ENCODE measurements around the gene EAF2.

The EAF2 gene

DNA sequence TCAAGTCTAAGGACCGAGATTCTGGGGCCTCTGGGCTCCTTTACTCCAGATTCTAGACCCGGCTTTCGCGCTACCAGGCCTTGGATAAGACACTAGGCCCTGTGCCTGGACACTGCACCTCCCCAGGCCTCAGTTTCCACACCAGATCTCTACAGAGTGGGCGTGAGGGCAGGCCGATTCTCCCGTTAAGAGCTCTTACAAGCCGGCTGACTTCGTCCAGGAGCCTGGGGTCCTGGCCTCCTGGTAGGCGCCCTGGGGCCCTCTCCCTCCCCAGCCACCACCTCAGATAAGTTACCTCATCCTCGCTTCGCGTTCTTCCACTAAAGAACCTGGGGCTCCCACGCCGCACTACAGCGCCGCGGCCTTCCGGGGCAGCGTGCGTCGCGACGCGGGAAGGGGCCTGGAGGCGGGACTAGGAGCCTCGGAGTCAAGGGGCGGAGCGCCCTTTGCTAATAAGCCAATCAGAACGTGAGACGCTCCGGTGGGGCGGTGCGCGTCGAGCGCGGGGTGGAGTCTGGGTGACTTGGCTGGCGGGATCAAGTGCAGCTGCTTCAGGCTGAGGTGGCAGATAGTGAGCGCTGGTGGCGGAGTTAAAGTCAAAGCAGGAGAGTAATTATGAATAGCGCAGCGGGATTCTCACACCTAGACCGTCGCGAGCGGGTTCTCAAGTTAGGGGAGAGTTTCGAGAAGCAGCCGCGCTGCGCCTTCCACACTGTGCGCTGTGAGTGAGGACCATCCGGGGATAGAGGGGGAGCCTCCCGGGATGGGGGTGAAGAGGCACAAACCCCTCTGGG, at the start of gene EAF2, which contains the start of gene IQCB1:
Gene EAF2 (plus strand): TSS at position 539 of the 794 bp plus-strand sequence. CDS start 77 bp downstream, at position 616.
Gene IQCB1 (minus strand): TSS at position 390 of the 794 bp plus-strand sequence. CDS start 6,100 bp downstream, outside the sequence.
- peak within 1 kb of the TSS; percentile 80 for H3K4me3 ChIP-seq (ENCODE audit: low read length)
- DNase-seq (ENCODE audit: low read depth): peak; percentile 92
- TF ChIP-seq, protein P1, sequence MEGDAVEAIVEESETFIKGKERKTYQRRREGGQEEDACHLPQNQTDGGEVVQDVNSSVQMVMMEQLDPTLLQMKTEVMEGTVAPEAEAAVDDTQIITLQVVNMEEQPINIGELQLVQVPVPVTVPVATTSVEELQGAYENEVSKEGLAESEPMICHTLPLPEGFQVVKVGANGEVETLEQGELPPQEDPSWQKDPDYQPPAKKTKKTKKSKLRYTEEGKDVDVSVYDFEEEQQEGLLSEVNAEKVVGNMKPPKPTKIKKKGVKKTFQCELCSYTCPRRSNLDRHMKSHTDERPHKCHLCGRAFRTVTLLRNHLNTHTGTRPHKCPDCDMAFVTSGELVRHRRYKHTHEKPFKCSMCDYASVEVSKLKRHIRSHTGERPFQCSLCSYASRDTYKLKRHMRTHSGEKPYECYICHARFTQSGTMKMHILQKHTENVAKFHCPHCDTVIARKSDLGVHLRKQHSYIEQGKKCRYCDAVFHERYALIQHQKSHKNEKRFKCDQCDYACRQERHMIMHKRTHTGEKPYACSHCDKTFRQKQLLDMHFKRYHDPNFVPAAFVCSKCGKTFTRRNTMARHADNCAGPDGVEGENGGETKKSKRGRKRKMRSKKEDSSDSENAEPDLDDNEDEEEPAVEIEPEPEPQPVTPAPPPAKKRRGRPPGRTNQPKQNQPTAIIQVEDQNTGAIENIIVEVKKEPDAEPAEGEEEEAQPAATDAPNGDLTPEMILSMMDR (conservative IDR thresholded peaks at IDR 0.05; ENCODE audit: low read length): no peak

DNA sequence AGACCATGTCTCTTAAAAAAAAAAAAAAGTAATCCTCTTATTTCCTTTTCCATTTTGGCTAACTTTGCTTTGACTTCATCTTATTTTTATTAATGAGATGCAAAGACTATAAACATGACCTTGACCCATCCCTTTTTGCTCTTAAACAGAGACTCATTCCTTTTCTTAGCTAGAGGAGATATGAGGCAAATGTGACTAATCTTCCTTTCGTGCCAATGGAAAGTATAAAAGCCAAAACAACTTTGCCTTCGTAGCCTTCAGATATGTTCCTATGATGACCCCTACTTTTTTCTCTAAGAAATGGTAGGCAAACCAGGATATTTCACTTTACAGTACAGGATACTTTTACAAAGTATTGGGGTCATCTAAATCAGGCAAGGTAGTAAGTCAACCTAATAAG, 48.5 kb upstream of the EAF2 start:
- no peak for DNase-seq (ENCODE audit: low read depth)
- TF ChIP-seq, protein P1 (conservative IDR thresholded peaks at IDR 0.05; ENCODE audit: low read length): no peak
- no peak overlapping the region for H3K4me3 ChIP-seq (ENCODE audit: low read length)

DNA sequence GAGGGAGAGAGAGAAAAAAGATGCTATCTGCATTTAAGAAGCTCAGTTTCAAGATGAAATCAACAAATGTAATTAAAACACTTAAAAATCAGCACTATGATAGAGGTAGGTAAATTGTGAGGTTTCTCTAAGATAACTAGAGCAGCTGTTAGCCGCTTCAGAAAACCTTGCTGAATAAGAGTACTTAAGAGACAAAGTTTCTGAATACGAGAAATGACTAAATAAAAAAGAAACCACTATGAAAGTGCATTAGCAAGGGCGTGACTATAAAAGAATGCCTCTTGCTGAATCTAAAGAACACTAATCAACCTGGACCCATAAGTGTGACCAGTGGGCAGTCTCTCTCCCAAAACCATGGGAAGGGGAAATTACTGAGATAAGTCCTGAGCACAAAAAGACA, 41.9 kb upstream of the EAF2 start:
- H3K4me3 ChIP-seq (ENCODE audit: low read length): no peak overlapping the region
- TF ChIP-seq, protein P1 (conservative IDR thresholded peaks at IDR 0.05; ENCODE audit: low read length): no peak
- no peak for DNase-seq (ENCODE audit: low read depth)

DNA sequence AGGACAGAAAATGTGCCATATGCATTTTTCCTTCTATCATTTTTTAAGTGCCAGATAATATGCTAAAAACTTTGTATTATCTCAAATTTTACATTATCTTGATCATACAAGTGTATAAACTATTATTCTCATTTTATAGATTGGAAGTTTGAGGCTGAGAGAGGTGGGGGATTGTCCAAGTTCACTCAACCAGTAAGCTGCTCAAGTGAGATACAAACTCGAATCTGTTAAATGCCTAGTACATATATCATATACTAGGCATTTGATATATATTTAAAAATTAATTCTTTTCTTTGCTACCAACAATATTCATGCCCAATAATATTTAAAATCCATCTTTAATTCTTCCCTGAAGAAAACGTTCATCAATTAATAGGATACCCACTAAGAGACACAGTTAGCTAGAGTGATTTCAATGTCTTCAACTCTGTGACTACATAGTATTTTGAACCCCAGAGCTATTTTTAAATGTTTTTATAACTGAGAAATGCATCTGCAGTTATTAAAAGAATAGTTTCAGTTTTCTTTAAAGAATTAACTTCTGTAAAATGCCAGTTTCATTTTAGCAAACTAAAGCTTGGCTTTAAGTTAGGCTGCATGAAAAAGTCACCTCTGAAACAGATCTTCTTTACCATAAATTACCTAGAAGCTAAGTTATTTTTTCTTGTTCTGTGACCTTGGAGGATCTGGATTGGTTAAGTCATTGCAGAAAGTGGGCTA, 40.6 kb upstream of the EAF2 start:
- TF ChIP-seq, protein P1 (conservative IDR thresholded peaks at IDR 0.05; ENCODE audit: low read length): no peak
- no peak for DNase-seq (ENCODE audit: low read depth)
- no peak overlapping the region for H3K4me3 ChIP-seq (ENCODE audit: low read length)

DNA sequence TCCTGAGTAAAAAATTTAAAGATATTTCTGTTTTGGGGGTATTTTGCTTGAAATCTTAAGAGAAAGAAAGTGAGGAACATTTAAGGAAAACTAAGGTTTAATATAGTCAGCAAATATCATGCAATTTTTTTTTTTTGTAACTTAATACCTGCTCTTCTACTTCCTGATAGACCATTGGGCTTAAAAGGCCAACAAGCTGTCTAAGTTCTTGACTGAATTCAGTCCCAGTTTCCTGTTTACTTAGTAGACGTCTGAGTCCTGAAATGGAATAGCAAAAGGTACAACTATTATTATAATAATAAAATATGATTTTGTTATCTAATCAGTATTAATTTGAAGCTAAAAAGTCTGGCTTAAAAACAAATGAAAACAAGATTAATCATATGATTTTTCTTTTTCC, 38.0 kb upstream of the EAF2 start:
- TF ChIP-seq, protein P1 (conservative IDR thresholded peaks at IDR 0.05; ENCODE audit: low read length): no peak
- DNase-seq (ENCODE audit: low read depth): no peak
- no peak overlapping the region for H3K4me3 ChIP-seq (ENCODE audit: low read length)

DNA sequence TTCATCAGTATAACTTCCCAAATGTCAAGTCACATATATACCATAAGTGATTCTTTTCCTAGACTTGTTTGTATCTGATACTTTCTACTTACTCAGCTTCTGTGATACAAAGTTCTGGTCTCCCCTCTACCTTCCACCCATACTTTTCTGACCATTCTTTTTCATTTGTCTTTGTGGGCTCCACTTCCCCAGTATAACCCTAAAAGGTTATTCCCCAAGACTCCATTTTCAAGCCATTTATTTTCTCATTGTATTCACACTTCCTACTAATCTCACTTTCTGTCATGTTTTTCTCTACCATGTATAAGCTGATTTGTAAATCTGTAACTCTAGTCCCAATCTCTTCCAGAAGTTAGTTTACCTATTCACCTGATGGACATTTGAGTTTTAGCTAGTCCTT, 34.1 kb upstream of the EAF2 start:
- TF ChIP-seq, protein P1 (conservative IDR thresholded peaks at IDR 0.05; ENCODE audit: low read length): no peak
- H3K4me3 ChIP-seq (ENCODE audit: low read length): no peak overlapping the region
- DNase-seq (ENCODE audit: low read depth): no peak
